Sigmoid colon (tissue), 7 donors: ENCODE data around the gene MYCBPAP. TPM values are rescaled to one million over a fixed set of nuclear protein-coding genes. Genes with fewer than 3 reads are reported as not detected.

Source experiments
- DNase-seq: peaks from one replicate; pipeline ENCODE4 v3.0.0-alpha.2; 2019
- H3K27ac ChIP-seq, 4 donors: fragments of 200-600 bp; sonication (generic); one replicate each; pipeline ENCODE4 v1.5.1; 2016 to 2019; ENCODE audit warnings: mild to moderate bottlenecking in 1 of 4
- H3K27me3 ChIP-seq, 3 donors: fragments of 200-600 bp; sonication (generic); one replicate each; pipeline ENCODE4 v1.5.1; 2019; ENCODE audit warnings: mild to moderate bottlenecking in 1 of 3
- H3K36me3 ChIP-seq, 4 donors: fragments of 200-600 bp; sonication (generic); one replicate each; pipeline ENCODE4 v1.5.1; 2016 to 2019
- H3K4me1 ChIP-seq, 4 donors: fragments of 200-600 bp; sonication (generic); one replicate each; pipeline ENCODE4 v1.5.1; 2017 to 2019
- H3K4me3 ChIP-seq, 4 donors: fragments of 200-600 bp; sonication (generic); one replicate each; pipeline ENCODE4 v1.5.1; 2017 to 2019; ENCODE audit warnings: mild to moderate bottlenecking in 2 of 4, moderate library complexity in 1 of 4
- H3K9me3 ChIP-seq, 4 donors: fragments of 200-600 bp in 3 of 4; sonication (generic) in 3 of 4; one replicate each; pipeline versions ENCODE4 v1.5.1 to v1.6.1; 2013 to 2019
- CTCF ChIP-seq, 4 experiments: fragments of 450-650 bp in 3 of 4; fragments of 200-600 bp in 1 of 4; IDR thresholded peaks; one replicate each; pipeline ENCODE4 v1.5.1; 2016 to 2019; ENCODE audit warnings: antibody characterized with exemption in 4 of 4, mild to moderate bottlenecking in 3 of 4, moderate library complexity in 2 of 4
- EP300 ChIP-seq, 4 donors: sonication (generic); formaldehyde crosslinking; IDR thresholded peaks; one replicate each; pipeline ENCODE4 v1.6.1; 2017; ENCODE audit warnings: antibody characterized with exemption in 4 of 4
- POLR2A ChIP-seq, 2 donors: fragments of 450-650 bp; IDR thresholded peaks; one replicate each; pipeline ENCODE4 v1.6.1; 2016; ENCODE audit warnings: antibody characterized with exemption in 2 of 2, mild to moderate bottlenecking in 2 of 2, moderate library complexity in 2 of 2
- POLR2AphosphoS5 ChIP-seq, 4 donors: sonication (generic); formaldehyde crosslinking; IDR thresholded peaks; one replicate each; pipeline ENCODE4 v1.6.1; 2017; ENCODE audit warnings: antibody characterized with exemption in 4 of 4
- whole genome bisulfite sequencing, 2 donors: extraction: QIAGEN DNeasy Blood & Tissue Kit; methylation state at CpG; one replicate each; pipeline ENCODE4 v1.1.7; 2013; 5-methylcytosine and 5-hydroxymethylcytosine counted together
- intact Hi-C: fragments of 100-400 bp; cut with DNase I; formaldehyde crosslinking; loops from one replicate; pipeline ENCODE4 v1.15.1; 2023
- polyA plus RNA-seq, 3 donors: library from polyadenylated mRNA; stranded (reverse); fragments of 200-250 nt; gene quantifications; one replicate each; pipeline ENCODE4 v1.2.3, GENCODE V29; 2013
- total RNA-seq, 4 donors: library from RNA; depleted of rRNA; stranded (reverse); fragments of >200 nt; gene quantifications; one replicate each; pipeline ENCODE4 v1.1.0, GENCODE V29; 2016
- donor health status: healthy with polysubstance abuse.
- donor health status: Bipolar disorder and iron deficiency.
- donor health status: healthy.

The MYCBPAP gene
- total and polyA plus RNA-seq, 7 donors: 0.23 to 2.5 (median 1.7) TPM; not detected in 1

DNA sequence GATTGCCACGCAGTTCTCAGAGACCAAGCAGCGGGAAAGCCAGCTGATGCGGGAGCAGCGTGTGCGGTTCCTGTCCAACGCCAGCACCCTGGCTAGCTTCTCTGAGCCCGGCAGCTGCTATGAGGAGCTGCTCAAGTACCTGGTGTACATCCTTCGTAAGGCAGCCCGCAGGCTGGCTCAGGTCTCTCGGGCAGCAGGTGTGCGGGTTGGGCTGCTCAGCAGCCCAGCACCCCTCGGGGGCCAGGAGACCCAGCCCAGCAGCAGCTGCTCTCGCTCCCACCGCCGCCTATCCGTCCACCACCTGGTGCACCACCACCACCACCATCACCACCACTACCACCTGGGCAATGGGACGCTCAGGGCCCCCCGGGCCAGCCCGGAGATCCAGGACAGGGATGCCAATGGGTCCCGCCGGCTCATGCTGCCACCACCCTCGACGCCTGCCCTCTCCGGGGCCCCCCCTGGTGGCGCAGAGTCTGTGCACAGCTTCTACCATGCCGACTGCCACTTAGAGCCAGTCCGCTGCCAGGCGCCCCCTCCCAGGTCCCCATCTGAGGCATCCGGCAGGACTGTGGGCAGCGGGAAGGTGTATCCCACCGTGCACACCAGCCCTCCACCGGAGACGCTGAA is 67.5 kb downstream of the MYCBPAP start:
- 81 to 89% methylated on average over 33 of the region's 33 CpGs for WGBS, 2 donors
- intact Hi-C loops: no loop called here
- peaks cover 0 to 6% (median 0%) of the 10 kb centered on the region in 3 donors for H3K27me3 ChIP-seq

GRCh38 chr17:50576864-50577263 is 68.6 kb downstream of the MYCBPAP start:
- TF ChIP-seq POLR2AphosphoS5 (IDR thresholded peaks at IDR 0.05): no peak
- no peak for TF ChIP-seq CTCF (IDR thresholded peaks at IDR 0.05)
- TF ChIP-seq EP300 (IDR thresholded peaks at IDR 0.05): no peak
- TF ChIP-seq POLR2A (IDR thresholded peaks at IDR 0.05): no peak
- Histone ChIP-seq H3K36me3 (no peaks in the 10 kb centered on the region), H3K27ac (no peak overlapping the region), H3K4me1 (no peaks in the 10 kb centered on the region), H3K9me3 (no peaks in the 10 kb centered on the region), H3K4me3 (no peak overlapping the region), H3K27me3 (peaks cover 0 to 6% (median 0%) of the 10 kb centered on the region in 3 donors)
- intact Hi-C loops: no loop called here
- DNase-seq: no peak
- WGBS, 2 donors: 71 to 75% methylated on average over 13 of the region's 13 CpGs

More for the DNA sequence above, 67.5 kb downstream of the MYCBPAP start:
- TF ChIP-seq CTCF (IDR thresholded peaks at IDR 0.05) (no peak), POLR2A (IDR thresholded peaks at IDR 0.05) (no peak)
- Histone ChIP-seq H3K4me3 (no peak overlapping the region), H3K36me3 (no peaks in the 10 kb centered on the region), H3K9me3 (no peaks in the 10 kb centered on the region), H3K27ac (no peak overlapping the region), H3K4me1 (no peaks in the 10 kb centered on the region)
- DNase-seq: no peak

- Histone ChIP-seq H3K4me3 (no peak overlapping the region), H3K9me3 (no peaks in the 10 kb centered on the region), H3K4me1 (no peaks in the 10 kb centered on the region), H3K27me3 (peaks cover 0 to 6% (median 0%) of the 10 kb centered on the region in 3 donors), H3K36me3 (no peaks in the 10 kb centered on the region), H3K27ac (no peak overlapping the region)
- intact Hi-C loops: no loop called here
- no peak for TF ChIP-seq CTCF (IDR thresholded peaks at IDR 0.05)
- no peak for TF ChIP-seq EP300 (IDR thresholded peaks at IDR 0.05)
- no peak for TF ChIP-seq POLR2A (IDR thresholded peaks at IDR 0.05)
- TF ChIP-seq POLR2AphosphoS5 (IDR thresholded peaks at IDR 0.05): no peak
- 72 to 90% methylated on average over 13 of the region's 13 CpGs for WGBS, 2 donors
- DNase-seq: no peak
Observed at GRCh38 chr17:50577451-50577954, 69.3 kb downstream of the MYCBPAP start.

DNA sequence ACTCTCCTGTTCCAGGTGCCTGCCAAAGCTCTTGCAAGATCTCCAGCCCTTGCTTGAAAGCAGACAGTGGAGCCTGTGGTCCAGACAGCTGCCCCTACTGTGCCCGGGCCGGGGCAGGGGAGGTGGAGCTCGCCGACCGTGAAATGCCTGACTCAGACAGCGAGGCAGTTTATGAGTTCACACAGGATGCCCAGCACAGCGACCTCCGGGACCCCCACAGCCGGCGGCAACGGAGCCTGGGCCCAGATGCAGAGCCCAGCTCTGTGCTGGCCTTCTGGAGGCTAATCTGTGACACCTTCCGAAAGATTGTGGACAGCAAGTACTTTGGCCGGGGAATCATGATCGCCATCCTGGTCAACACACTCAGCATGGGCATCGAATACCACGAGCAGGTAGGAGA is 69.9 kb downstream of the MYCBPAP start:
- Histone ChIP-seq H3K27ac (no peak overlapping the region), H3K27me3 (peaks cover 0 to 6% (median 0%) of the 10 kb centered on the region in 3 donors), H3K4me3 (no peak overlapping the region), H3K36me3 (no peaks in the 10 kb centered on the region), H3K9me3 (no peaks in the 10 kb centered on the region), H3K4me1 (no peaks in the 10 kb centered on the region)
- intact Hi-C loops: no loop called here
- no peak for TF ChIP-seq EP300 (IDR thresholded peaks at IDR 0.05)
- no peak for TF ChIP-seq POLR2A (IDR thresholded peaks at IDR 0.05)
- no peak for TF ChIP-seq CTCF (IDR thresholded peaks at IDR 0.05)
- TF ChIP-seq POLR2AphosphoS5 (IDR thresholded peaks at IDR 0.05): no peak
- DNase-seq: no peak
- 83% methylated on average over 16 of the region's 16 CpGs for WGBS, 2 donors

GRCh38 chr17:50579399-50579798 is 71.2 kb downstream of the MYCBPAP start:
- Histone ChIP-seq H3K9me3 (no peaks in the 10 kb centered on the region), H3K4me1 (no peaks in the 10 kb centered on the region), H3K36me3 (no peaks in the 10 kb centered on the region), H3K27me3 (peaks cover 0 to 6% (median 0%) of the 10 kb centered on the region in 3 donors), H3K27ac (no peak overlapping the region), H3K4me3 (no peak overlapping the region)
- intact Hi-C loops: no loop called here
- DNase-seq: no peak
- no peak for TF ChIP-seq CTCF (IDR thresholded peaks at IDR 0.05)
- TF ChIP-seq POLR2AphosphoS5 (IDR thresholded peaks at IDR 0.05): no peak
- no peak for TF ChIP-seq POLR2A (IDR thresholded peaks at IDR 0.05)
- no peak for TF ChIP-seq EP300 (IDR thresholded peaks at IDR 0.05)
- WGBS, 2 donors: 90 to 93% methylated on average over 7 of the region's 7 CpGs
